Gastrocnemius medialis (tissue), 4 donors: ENCODE results near the gene SV2C. TPM values are rescaled to one million over a fixed set of nuclear protein-coding genes. Genes with fewer than 3 reads are reported as not detected.

Experiments used
- ATAC-seq, 2 donors: fragments of 150-250 bp; one replicate each; pipeline ENCODE4 v1.9.1; 2016
- DNase-seq, 2 donors: peaks; one replicate each; pipeline ENCODE4 v3.0.0-alpha.2; 2019
- H3K27ac ChIP-seq, 4 donors: fragments of 200-600 bp; sonication (generic); 1 replicate in 1 of 4; 2 replicates in 3 of 4; pipeline ENCODE4 v1.5.1; 2016 to 2018; ENCODE audit warnings: mild to moderate bottlenecking in 2 of 4, moderate library complexity in 1 of 4
- H3K27me3 ChIP-seq, 3 donors: fragments of 200-600 bp; sonication (generic) in 2 of 3; 1 replicate in 1 of 3; 2 replicates in 2 of 3; pipeline versions ENCODE4 v1.5.1 to v1.6.0; 2016 to 2019; ENCODE audit warnings: mild to moderate bottlenecking in 1 of 3, moderate library complexity in 1 of 3
- H3K36me3 ChIP-seq, 2 donors: fragments of 200-600 bp; sonication (generic) in 1 of 2; one replicate each; pipeline ENCODE4 v1.5.1; 2017 to 2018
- H3K4me1 ChIP-seq, 2 donors: fragments of 200-600 bp; sonication (generic) in 1 of 2; one replicate each; pipeline ENCODE4 v1.5.1; 2016 to 2017; ENCODE audit warnings: mild to moderate bottlenecking in 2 of 2
- H3K4me3 ChIP-seq, 4 donors: fragments of 200-600 bp; sonication (generic) in 3 of 4; 1 replicate in 1 of 4; 2 replicates in 3 of 4; pipeline ENCODE4 v1.5.1; 2016 to 2019; ENCODE audit warnings: mild to moderate bottlenecking in 2 of 4
- H3K9me3 ChIP-seq, 3 donors: fragments of 200-600 bp; sonication (generic) in 2 of 3; 1 replicate in 1 of 3; 2 replicates in 2 of 3; pipeline ENCODE4 v1.5.1; 2016 to 2019
- POLR2A ChIP-seq, 2 donors: fragments of 450-650 bp; IDR thresholded peaks; one replicate each; pipeline ENCODE4 v1.6.1; 2017; ENCODE audit warnings: antibody characterized with exemption in 2 of 2, mild to moderate bottlenecking in 2 of 2, moderate library complexity in 2 of 2
- in situ Hi-C, 4 donors: fragments of 200-750 bp; cut with MboI; loops; one replicate each; pipeline versions ENCODE4 v1.15.0 to v1.8.0; 2017; ENCODE audit warnings: low sequenced_read_pairs in 4 of 4
- intact Hi-C: fragments of 100-400 bp; cut with DNase I; formaldehyde crosslinking; loops from one replicate; pipeline ENCODE4 v1.15.1; 2023; ENCODE audit warnings: low total_unique reads
- total RNA-seq, 4 donors: library from RNA; depleted of rRNA; stranded (reverse); fragments of >200 nt; gene quantifications; one replicate each; pipeline versions ENCODE4 v1.1.0 to v1.2.3, GENCODE V29; 2016
- TF ChIP-seq, protein P1 (sequence below), 5 experiments: fragments of 450-650 bp in 3 of 5; fragments of 200-600 bp in 2 of 5; sonication (generic) in 2 of 5; IDR thresholded peaks in 4 of 5; conservative IDR thresholded peaks in 1 of 5; 1 replicate in 4 of 5; 2 replicates in 1 of 5; pipeline ENCODE4 v1.5.1; 2016 to 2019; ENCODE audit warnings: antibody characterized with exemption in 5 of 5, mild to moderate bottlenecking in 3 of 5, moderate library complexity in 3 of 5

SV2C gene
- total RNA-seq, 4 donors from 2014 or later = not detected

DNA sequence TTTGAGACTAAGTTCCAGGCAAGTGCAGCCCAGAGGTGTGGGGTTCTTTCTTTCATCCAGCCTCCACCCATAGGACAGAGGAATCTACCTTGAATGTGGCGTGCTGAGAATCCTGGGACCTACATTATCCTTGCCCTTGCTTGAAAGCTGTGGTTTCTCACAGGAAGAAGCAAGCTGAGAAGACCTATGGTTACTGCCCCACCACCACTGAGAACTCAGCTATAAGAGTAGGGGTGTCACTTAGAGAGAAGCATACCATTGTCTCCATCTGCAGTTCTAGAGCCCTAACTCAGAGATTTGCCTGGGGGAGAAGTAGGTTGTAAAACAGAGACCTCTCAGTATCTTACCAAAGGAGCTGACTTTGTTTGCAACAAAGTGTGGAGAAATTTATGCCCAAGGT, 72.4 kb downstream of the SV2C start:
- intact Hi-C loops = no loop called here
- DNase-seq = no peak
- no peak for TF ChIP-seq POLR2A (IDR thresholded peaks at IDR 0.05)
- TF ChIP-seq, protein P1, sequence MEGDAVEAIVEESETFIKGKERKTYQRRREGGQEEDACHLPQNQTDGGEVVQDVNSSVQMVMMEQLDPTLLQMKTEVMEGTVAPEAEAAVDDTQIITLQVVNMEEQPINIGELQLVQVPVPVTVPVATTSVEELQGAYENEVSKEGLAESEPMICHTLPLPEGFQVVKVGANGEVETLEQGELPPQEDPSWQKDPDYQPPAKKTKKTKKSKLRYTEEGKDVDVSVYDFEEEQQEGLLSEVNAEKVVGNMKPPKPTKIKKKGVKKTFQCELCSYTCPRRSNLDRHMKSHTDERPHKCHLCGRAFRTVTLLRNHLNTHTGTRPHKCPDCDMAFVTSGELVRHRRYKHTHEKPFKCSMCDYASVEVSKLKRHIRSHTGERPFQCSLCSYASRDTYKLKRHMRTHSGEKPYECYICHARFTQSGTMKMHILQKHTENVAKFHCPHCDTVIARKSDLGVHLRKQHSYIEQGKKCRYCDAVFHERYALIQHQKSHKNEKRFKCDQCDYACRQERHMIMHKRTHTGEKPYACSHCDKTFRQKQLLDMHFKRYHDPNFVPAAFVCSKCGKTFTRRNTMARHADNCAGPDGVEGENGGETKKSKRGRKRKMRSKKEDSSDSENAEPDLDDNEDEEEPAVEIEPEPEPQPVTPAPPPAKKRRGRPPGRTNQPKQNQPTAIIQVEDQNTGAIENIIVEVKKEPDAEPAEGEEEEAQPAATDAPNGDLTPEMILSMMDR (IDR thresholded peaks at IDR 0.05 in 4 of 5, conservative IDR thresholded peaks at IDR 0.05 in 1 of 5) = no peak
- ATAC-seq = no peak
- no peaks in the 10 kb centered on the region for H3K9me3 ChIP-seq
- H3K27me3 ChIP-seq = no peaks in the 10 kb centered on the region
- no peaks in the 10 kb centered on the region for H3K4me1 ChIP-seq
- H3K27ac ChIP-seq = no peak overlapping the region
- H3K36me3 ChIP-seq = no peaks in the 10 kb centered on the region
- in situ Hi-C loops = no loop called here
- no peak overlapping the region for H3K4me3 ChIP-seq

DNA sequence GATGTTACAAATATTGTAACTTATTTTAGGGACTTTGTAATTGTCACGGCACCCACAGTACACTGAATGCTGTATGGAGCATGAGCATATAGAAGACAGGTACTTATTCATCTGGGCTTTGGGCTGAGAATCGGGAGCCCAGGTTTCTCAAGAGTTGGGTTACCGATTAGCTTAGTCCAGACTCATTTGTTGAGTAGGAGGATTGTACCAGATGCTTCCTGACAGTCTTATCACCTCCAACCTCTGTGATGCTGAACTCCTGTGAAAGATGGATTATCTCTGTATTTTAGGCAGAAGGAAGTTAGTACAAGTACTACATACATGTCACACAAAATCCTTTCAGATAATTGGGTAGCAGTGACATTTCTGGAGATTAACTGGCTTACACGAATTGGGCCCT, 79.2 kb downstream of the SV2C start:
- DNase-seq (no peak), ATAC-seq (no peak)
- Histone ChIP-seq H3K27ac (no peak overlapping the region), H3K4me1 (no peaks in the 10 kb centered on the region), H3K4me3 (no peak overlapping the region), H3K27me3 (no peaks in the 10 kb centered on the region), H3K9me3 (no peaks in the 10 kb centered on the region), H3K36me3 (no peaks in the 10 kb centered on the region)
- intact Hi-C loops (no loop called here), in situ Hi-C loops (no loop called here)
- TF ChIP-seq, protein P1 (IDR thresholded peaks at IDR 0.05 in 4 of 5, conservative IDR thresholded peaks at IDR 0.05 in 1 of 5) = no peak
- TF ChIP-seq POLR2A (IDR thresholded peaks at IDR 0.05) = no peak

DNA sequence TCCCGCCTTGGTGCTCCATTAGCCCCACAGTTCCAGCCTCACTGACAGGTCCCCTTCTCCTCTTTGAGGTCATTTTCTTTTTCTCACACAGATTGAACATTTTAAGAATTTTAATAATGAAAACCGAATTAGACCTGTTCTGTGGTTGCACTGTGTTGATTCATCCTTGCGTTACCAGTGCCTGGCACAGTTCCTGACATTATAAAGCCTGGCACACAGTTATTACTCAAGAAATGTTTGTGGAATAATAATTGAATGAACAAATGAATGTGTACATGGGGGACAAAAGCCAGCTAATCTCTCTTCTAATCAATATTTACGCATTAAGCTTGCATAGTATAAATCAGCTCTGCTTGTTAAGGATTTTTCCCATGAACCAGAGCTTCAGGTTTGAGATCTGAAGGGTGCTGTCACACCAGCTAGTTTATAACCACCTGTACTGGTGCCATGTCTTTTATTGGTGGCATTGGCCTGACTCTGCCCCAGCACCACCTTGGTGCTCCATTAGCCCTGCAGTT, 80.0 kb downstream of the SV2C start:
- ATAC-seq (no peak), DNase-seq (no peak)
- Histone ChIP-seq H3K9me3 (no peaks in the 10 kb centered on the region), H3K4me3 (no peak overlapping the region), H3K4me1 (no peaks in the 10 kb centered on the region), H3K27me3 (no peaks in the 10 kb centered on the region), H3K36me3 (no peaks in the 10 kb centered on the region), H3K27ac (no peak overlapping the region)
- in situ Hi-C loops (no loop called here), intact Hi-C loops (no loop called here)
- no peak for TF ChIP-seq POLR2A (IDR thresholded peaks at IDR 0.05)
- TF ChIP-seq, protein P1 (IDR thresholded peaks at IDR 0.05 in 4 of 5, conservative IDR thresholded peaks at IDR 0.05 in 1 of 5) = no peak

DNA sequence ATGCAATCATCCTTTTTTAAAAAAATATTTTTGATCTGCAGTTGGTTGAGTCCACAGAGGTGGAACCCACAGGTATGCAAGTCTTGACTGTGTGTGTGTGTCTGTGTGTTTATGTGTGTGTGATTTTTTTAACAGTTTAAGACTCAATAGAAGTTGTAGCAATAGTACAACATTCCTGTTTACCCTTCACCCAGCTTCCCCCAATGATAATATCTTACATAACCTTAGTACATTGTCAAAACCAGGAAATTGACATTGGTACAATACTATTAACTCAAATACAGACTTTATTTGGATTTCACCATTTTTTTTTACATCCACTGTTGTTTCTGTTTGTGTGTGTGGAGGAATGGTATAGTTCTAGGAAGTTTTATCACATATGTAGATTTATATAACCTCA, 81.8 kb downstream of the SV2C start:
- no peaks in the 10 kb centered on the region for H3K36me3 ChIP-seq
- no peaks in the 10 kb centered on the region for H3K9me3 ChIP-seq
- TF ChIP-seq POLR2A (IDR thresholded peaks at IDR 0.05) = no peak
- TF ChIP-seq, protein P1 (IDR thresholded peaks at IDR 0.05 in 4 of 5, conservative IDR thresholded peaks at IDR 0.05 in 1 of 5) = no peak
- intact Hi-C loops = no loop called here
- in situ Hi-C loops = no loop called here
- no peaks in the 10 kb centered on the region for H3K27me3 ChIP-seq
- ATAC-seq (no peak), DNase-seq (no peak)
- no peaks in the 10 kb centered on the region for H3K4me1 ChIP-seq
- H3K27ac ChIP-seq = no peak overlapping the region
- no peak overlapping the region for H3K4me3 ChIP-seq

DNA sequence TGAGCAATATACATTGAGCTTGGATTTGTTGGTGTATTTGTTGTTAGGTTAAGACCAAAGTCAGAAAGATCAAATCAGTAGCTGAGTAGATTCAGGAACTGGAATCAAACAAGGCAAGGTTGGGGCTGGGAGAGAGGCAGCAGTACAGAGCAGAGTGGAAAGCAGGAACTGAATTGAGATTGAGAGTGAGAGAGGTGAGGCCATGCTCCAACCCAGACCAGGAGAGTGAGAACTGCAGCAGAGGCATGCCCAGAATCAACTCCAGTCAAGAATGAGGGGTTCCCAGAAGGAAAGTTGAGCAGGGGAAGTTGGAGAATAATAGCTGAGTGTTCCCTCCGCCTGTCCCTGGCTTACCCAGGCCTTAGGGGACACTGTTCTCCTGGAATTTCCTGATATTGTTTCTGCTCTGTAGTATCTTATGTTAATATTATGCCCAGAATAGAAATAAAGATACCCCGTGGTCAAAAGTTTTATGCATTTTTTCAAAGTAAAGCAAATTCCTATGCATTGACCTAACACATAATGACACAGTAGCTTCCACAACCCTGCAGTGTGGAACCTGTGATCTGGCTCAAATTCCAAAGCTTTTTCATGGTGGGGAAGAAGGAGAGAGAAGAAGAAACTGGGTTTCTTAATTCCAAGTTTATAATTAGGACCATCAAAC, 82.7 kb downstream of the SV2C start:
- intact Hi-C loops = no loop called here
- Histone ChIP-seq H3K36me3 (no peaks in the 10 kb centered on the region), H3K4me3 (no peak overlapping the region), H3K27me3 (no peaks in the 10 kb centered on the region), H3K4me1 (no peaks in the 10 kb centered on the region), H3K27ac (no peak overlapping the region), H3K9me3 (no peaks in the 10 kb centered on the region)
- DNase-seq (no peak), ATAC-seq (no peak)
- in situ Hi-C loops = no loop called here
- no peak for TF ChIP-seq POLR2A (IDR thresholded peaks at IDR 0.05)
- TF ChIP-seq, protein P1 (IDR thresholded peaks at IDR 0.05 in 4 of 5, conservative IDR thresholded peaks at IDR 0.05 in 1 of 5) = no peak
